DND-41 (cell line): Measurements from ENCODE around the gene LCNL1.

Experiments
- ATAC-seq: fragments of 200-7000 bp; cut with Tn5 transposase; 3 replicates; pipeline ENCODE4 v1.9.1; 2021; ENCODE audit warnings: low read depth; ENCODE audit not compliant: insufficient read depth
- DNase-seq: peaks from one replicate; pipeline ENCODE4 v3.0.0-alpha.2; 2020
- H2AFZ ChIP-seq: 2 replicates; pipeline ENCODE4 v1.6.0; 2012; ENCODE audit warnings: low read depth, low read length
- H3K27ac ChIP-seq: 2 replicates; pipeline ENCODE4 v1.5.1; 2012; ENCODE audit warnings: low read length, inconsistent platforms
- H3K27me3 ChIP-seq: fragments of 200-600 bp; sonication (generic); 2 replicates; pipeline ENCODE4 v1.6.0; 2012; ENCODE audit warnings: low read length, mild to moderate bottlenecking, inconsistent platforms; ENCODE audit not compliant: insufficient read depth, poor library complexity
- H3K36me3 ChIP-seq: 2 replicates; pipeline ENCODE4 v1.5.1; 2012; ENCODE audit warnings: low read length, inconsistent platforms; ENCODE audit not compliant: insufficient read depth
- H3K4me1 ChIP-seq: 2 replicates; pipeline ENCODE4 v1.5.1; 2012; ENCODE audit warnings: mild to moderate bottlenecking, low read length; ENCODE audit not compliant: insufficient read depth
- H3K4me2 ChIP-seq: 2 replicates; pipeline ENCODE4 v1.6.0; 2012; ENCODE audit warnings: mild to moderate bottlenecking, moderate library complexity, low read length, inconsistent platforms; ENCODE audit not compliant: insufficient read depth
- H3K4me3 ChIP-seq, 2 experiments: fragments of 200-600 bp in 1 of 2; shearing (Covaris generic) in 1 of 2; 2 replicates each; pipeline ENCODE4 v1.5.1; 2012 to 2016; ENCODE audit warnings: inconsistent platforms in 2 of 2, low read length in 2 of 2, mild to moderate bottlenecking in 2 of 2, low read depth in 1 of 2, moderate library complexity in 1 of 2
- H3K79me2 ChIP-seq: 2 replicates; pipeline ENCODE4 v1.6.0; 2012; ENCODE audit warnings: low read length, inconsistent platforms; ENCODE audit not compliant: insufficient read depth
- H3K9ac ChIP-seq: 2 replicates; pipeline ENCODE4 v1.6.0; 2012; ENCODE audit warnings: low read depth, mild to moderate bottlenecking, inconsistent platforms, low read length, moderate library complexity
- H3K9me3 ChIP-seq: 2 replicates; pipeline ENCODE4 v1.5.1; 2012; ENCODE audit warnings: low read length, moderate library complexity, mild to moderate bottlenecking, inconsistent platforms; ENCODE audit not compliant: insufficient read depth, severe bottlenecking
- H4K20me1 ChIP-seq: 2 replicates; pipeline ENCODE4 v1.6.0; 2012; ENCODE audit warnings: low read length; ENCODE audit not compliant: insufficient read depth
- EZH2 ChIP-seq: IDR thresholded peaks from 3 replicates; pipeline ENCODE4 v1.6.1; 2012; ENCODE audit warnings: borderline replicate concordance, low read depth, mild to moderate bottlenecking, moderate library complexity, low read length, inconsistent platforms; ENCODE audit not compliant: severe bottlenecking
- TF ChIP-seq, protein P1 (sequence below): IDR thresholded peaks from 2 replicates; pipeline ENCODE4 v1.5.1; 2012; ENCODE audit warnings: borderline replicate concordance, low read length, moderate library complexity, mild to moderate bottlenecking; ENCODE audit not compliant: poor library complexity, severe bottlenecking; ENCODE audit errors: extremely low read depth

LCNL1 gene

DNA sequence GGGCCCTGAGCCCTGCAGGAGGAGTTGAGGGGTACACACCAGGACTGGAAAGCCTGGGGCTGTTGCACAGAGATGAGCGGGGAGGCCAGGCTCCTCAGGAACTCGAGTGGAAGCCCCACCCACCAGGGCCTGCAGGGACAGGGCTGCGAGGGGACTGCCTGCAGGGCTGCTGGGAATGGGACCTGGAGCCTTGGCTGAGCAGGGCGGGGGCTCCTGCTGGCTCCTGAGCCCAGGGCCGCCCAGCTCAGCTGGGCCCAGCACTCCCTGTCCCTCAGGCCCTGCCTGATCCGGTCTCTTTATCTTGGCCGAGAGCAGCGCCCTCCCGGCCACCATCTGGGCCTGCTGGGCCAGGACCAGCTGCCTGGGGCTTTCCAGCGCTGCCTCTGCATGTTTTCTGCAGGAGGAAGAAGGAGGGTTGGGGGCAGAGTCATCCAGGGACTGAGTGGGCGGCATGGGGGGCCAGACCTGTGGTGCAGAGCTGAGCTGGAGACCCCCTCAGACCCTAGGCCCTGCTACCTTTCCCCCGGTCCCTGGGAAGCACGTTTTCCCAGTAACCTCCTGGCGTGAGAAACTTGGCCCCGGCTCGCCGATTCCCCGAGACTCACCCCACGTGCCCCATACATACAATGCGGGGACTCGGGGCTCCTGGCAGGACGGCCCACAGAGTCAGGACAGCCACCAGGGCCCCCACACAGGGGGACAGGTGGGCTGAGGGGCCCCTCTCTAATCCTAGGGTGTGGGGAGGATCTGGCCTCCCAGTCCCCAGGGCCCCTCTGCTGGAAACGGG is 21.3 kb upstream of the LCNL1 start:
- ATAC-seq (no peak), DNase-seq (no peak)
- H3K9me3 ChIP-seq, result no peaks in the 10 kb centered on the region
- H3K4me2 ChIP-seq, result no peak overlapping the region
- peaks cover 8% of the 10 kb centered on the region for H3K27me3 ChIP-seq
- no peak overlapping the region for H3K4me3 ChIP-seq
- H3K36me3 ChIP-seq, result no peaks in the 10 kb centered on the region
- no peak overlapping the region for H3K9ac ChIP-seq
- no peaks in the 10 kb centered on the region for H4K20me1 ChIP-seq
- H3K4me1 ChIP-seq, result peaks cover 9% of the 10 kb centered on the region
- TF ChIP-seq EZH2, result no peak
- TF ChIP-seq, protein P1, sequence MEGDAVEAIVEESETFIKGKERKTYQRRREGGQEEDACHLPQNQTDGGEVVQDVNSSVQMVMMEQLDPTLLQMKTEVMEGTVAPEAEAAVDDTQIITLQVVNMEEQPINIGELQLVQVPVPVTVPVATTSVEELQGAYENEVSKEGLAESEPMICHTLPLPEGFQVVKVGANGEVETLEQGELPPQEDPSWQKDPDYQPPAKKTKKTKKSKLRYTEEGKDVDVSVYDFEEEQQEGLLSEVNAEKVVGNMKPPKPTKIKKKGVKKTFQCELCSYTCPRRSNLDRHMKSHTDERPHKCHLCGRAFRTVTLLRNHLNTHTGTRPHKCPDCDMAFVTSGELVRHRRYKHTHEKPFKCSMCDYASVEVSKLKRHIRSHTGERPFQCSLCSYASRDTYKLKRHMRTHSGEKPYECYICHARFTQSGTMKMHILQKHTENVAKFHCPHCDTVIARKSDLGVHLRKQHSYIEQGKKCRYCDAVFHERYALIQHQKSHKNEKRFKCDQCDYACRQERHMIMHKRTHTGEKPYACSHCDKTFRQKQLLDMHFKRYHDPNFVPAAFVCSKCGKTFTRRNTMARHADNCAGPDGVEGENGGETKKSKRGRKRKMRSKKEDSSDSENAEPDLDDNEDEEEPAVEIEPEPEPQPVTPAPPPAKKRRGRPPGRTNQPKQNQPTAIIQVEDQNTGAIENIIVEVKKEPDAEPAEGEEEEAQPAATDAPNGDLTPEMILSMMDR, result no peak
- no peak overlapping the region for H2AFZ ChIP-seq
- no peak overlapping the region for H3K27ac ChIP-seq
- no peaks in the 10 kb centered on the region for H3K79me2 ChIP-seq

DNA sequence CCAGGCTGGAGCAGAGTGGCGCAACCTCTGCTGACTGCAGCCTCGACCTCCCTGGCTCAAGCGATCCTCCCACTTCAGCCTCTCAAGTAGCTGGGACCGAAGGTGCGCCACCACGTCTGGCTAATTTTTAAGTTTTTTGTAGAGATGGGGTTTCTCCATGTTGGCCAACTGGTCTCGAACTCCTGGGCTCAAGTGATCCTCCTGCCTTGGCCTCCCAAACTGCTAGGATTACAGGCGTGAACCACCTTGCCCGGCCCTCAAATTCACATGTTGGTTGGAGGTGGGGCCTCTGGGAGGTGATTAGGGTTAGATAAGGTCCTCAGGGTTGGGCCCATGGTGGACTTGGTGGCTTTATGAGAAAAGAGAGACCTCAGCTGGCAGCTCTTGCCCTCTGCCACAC is 20.6 kb upstream of the LCNL1 start:
- DNase-seq, result no peak
- no peak overlapping the region for H3K9ac ChIP-seq
- no peaks in the 10 kb centered on the region for H4K20me1 ChIP-seq
- H3K4me1 ChIP-seq, result peaks cover 9% of the 10 kb centered on the region
- no peaks in the 10 kb centered on the region for H3K9me3 ChIP-seq
- peaks cover 8% of the 10 kb centered on the region for H3K27me3 ChIP-seq
- H3K4me2 ChIP-seq, result no peak overlapping the region
- ATAC-seq, result no peak
- H3K27ac ChIP-seq, result no peak overlapping the region
- H2AFZ ChIP-seq, result no peak overlapping the region
- TF ChIP-seq, protein P1, result no peak
- TF ChIP-seq EZH2, result no peak
- no peak overlapping the region for H3K4me3 ChIP-seq
- no peaks in the 10 kb centered on the region for H3K79me2 ChIP-seq
- H3K36me3 ChIP-seq, result no peaks in the 10 kb centered on the region

DNA sequence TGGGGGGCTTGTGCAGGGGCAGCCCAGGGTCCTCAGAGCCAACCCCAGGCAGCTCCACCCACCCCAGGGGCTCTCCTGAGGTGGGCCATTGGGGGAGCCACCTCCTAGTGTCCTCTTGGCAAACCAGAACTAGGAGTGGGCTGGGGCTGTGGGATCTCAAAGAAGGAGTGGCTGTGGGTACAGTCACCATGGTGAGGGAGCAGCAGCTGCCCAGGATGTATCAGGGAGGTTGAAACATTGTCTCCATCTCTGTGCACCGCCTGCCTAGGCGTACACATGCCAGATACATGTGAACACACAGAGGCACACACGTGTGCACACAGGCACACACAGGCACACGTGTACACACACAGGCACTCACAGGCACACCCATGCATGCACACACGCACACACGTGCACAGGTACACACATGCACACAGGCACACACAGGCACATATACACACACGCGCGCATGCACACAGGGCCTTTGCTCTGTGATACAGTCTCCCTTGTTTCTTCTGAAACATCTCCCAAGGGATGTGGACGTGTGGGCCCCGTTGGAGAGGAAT is 20.0 kb upstream of the LCNL1 start:
- Histone ChIP-seq H3K4me2 (no peak overlapping the region), H4K20me1 (no peaks in the 10 kb centered on the region), H3K4me1 (peaks cover 9% of the 10 kb centered on the region), H2AFZ (no peak overlapping the region), H3K9ac (no peak overlapping the region), H3K27me3 (peaks cover 8% of the 10 kb centered on the region), H3K4me3 (no peak overlapping the region), H3K79me2 (no peaks in the 10 kb centered on the region), H3K27ac (no peak overlapping the region), H3K36me3 (no peaks in the 10 kb centered on the region), H3K9me3 (no peaks in the 10 kb centered on the region)
- no peak for TF ChIP-seq EZH2
- TF ChIP-seq, protein P1, result no peak
- DNase-seq (no peak), ATAC-seq (no peak)
